Measurements from ENCODE around the gene DENND4A. TPM values are rescaled to one million over a fixed set of nuclear protein-coding genes. Genes with fewer than 3 reads are reported as not detected.

Gene DENND4A
- total and polyA plus RNA-seq, 9 of the 15 experiments (the other 6 are each of a cell fraction or from before 2014, with no cell fraction given): 6.8 to 32.3 (median 19.9) TPM

GRCh38 chr15:65837301-65838294 lies 45.5 kb upstream of the DENND4A start (continued):
- TF ChIP-seq FOXP4 (CRISPR knock-in tag; IDR thresholded peaks at IDR 0.05; ENCODE audit: borderline replicate concordance): no peak
- TF ChIP-seq XRCC4 (IDR thresholded peaks at IDR 0.05; ENCODE audit: extremely low read depth, insufficient read depth, insufficient read length): no peak
- no peak for TF ChIP-seq NR1H2 (CRISPR knock-in tag; IDR thresholded peaks at IDR 0.05)
- TF ChIP-seq ZNF609 (CRISPR knock-in tag; IDR thresholded peaks at IDR 0.05; ENCODE audit: borderline replicate concordance): no peak
- no peak for TF ChIP-seq ZBTB9 (CRISPR knock-in tag; IDR thresholded peaks at IDR 0.05)
- peak; percentile 82 for TF ChIP-seq ARID2 (IDR thresholded peaks at IDR 0.05)
- TF ChIP-seq RFX7 (CRISPR knock-in tag; IDR thresholded peaks at IDR 0.05): no peak
- TF ChIP-seq MEF2A (IDR thresholded peaks at IDR 0.05; ENCODE audit: control insufficient read depth, low read depth, low read length): peak; percentile 55; the same call in 1 of the 2 replicates
- no peak for TF ChIP-seq ZNF165 (CRISPR knock-in tag; IDR thresholded peaks at IDR 0.05; ENCODE audit: borderline replicate concordance)
- no peak for TF ChIP-seq GTF2F1 (IDR thresholded peaks at IDR 0.05; ENCODE audit: low read depth, low read length)
- TF ChIP-seq FOXP1 (CRISPR knock-in tag; IDR thresholded peaks at IDR 0.05): no peak
- no peak for TF ChIP-seq XRCC5 (IDR thresholded peaks at IDR 0.05; ENCODE audit: low read depth, low read length)
- no peak for TF ChIP-seq GTF2B (IDR thresholded peaks at IDR 0.05; ENCODE audit: extremely low read depth, insufficient read length)
- TF ChIP-seq ZFX (CRISPR knock-in tag; IDR thresholded peaks at IDR 0.05): peak; percentile 23; the same call in 1 of the 2 replicates
- TF ChIP-seq SNRNP70 (optimal IDR thresholded peaks at IDR 0.05; ENCODE audit: low read depth, low read length): no peak
